HFF-Myc (cell line): ENCODE measurements around the gene MYB.

Source experiments
- DNase-seq: peaks from one replicate; pipeline ENCODE4 v3.0.0-alpha.2; 2011; ENCODE audit warnings: low read depth; ENCODE audit errors: extremely low read depth
- H3K4me3 ChIP-seq: replicated peaks from 2 replicates; pipeline ENCODE4 v1.5.1; 2011; ENCODE audit warnings: low read depth, mild to moderate bottlenecking, control low read depth, low read length
- TF ChIP-seq, protein P1 (sequence below): IDR thresholded peaks from 2 replicates; pipeline ENCODE4 v1.5.1; 2012; ENCODE audit warnings: mild to moderate bottlenecking, low read depth, low read length, control low read depth; ENCODE audit errors: missing control alignments

MYB gene

DNA sequence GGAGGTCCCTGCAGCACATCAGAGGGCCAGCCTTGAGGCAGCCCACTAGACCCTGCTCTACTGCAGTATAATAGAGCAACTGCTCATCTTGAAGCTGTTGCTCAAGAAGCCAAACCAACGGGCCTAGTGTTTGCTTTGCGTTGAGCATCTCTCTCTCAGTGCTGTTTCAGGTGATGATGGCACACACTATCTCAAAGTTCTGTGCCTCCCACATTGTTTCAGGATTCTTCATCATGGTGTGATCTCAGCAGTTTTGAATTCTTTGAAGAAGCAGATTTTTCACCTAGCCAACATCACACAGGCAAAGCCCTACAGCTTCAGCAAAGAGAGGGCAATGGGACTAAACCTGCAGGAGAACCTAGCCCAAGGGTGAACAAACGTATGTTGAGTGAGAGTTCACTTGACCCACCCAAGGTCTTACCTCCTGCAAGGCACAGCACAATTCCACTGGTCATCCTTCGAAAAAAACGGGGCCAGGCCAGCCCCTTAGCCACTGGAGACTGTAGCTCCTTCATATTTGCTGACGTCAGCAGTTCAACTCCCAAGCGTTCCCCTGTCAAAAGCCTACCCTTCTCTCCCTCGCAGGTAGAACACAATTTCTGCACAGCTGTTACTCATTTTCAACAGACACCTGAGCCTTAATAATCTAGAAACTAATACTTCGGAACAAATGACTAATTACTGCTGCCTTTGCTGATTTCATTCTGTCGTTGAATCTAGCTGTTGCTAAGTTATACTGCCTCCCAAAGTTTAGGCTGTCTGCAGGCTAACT is 15.8 kb downstream of the MYB start:
- H3K4me3 ChIP-seq: no peak overlapping the region
- TF ChIP-seq, protein P1, sequence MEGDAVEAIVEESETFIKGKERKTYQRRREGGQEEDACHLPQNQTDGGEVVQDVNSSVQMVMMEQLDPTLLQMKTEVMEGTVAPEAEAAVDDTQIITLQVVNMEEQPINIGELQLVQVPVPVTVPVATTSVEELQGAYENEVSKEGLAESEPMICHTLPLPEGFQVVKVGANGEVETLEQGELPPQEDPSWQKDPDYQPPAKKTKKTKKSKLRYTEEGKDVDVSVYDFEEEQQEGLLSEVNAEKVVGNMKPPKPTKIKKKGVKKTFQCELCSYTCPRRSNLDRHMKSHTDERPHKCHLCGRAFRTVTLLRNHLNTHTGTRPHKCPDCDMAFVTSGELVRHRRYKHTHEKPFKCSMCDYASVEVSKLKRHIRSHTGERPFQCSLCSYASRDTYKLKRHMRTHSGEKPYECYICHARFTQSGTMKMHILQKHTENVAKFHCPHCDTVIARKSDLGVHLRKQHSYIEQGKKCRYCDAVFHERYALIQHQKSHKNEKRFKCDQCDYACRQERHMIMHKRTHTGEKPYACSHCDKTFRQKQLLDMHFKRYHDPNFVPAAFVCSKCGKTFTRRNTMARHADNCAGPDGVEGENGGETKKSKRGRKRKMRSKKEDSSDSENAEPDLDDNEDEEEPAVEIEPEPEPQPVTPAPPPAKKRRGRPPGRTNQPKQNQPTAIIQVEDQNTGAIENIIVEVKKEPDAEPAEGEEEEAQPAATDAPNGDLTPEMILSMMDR: no peak
- DNase-seq: no peak

DNA sequence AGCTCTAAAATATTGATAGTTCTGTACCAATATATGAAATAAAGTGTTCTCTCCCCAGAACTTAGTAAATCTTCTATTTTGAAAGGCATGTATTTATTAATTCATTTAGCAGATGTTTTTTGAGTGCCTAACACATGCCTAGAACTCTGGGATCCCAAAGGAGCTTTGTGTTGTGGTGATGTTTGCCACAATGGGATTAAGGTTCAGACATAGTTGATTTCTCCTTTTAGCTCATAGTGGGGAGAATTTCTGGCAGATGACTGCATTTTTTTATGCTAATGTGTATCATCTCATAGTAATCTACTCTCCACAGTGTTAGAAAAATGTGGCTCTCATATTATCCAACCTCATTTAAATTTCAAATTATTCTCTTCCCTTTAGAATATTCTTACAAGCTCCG is 21.7 kb downstream of the MYB start:
- no peak overlapping the region for H3K4me3 ChIP-seq
- DNase-seq: no peak
- TF ChIP-seq, protein P1: no peak

DNA sequence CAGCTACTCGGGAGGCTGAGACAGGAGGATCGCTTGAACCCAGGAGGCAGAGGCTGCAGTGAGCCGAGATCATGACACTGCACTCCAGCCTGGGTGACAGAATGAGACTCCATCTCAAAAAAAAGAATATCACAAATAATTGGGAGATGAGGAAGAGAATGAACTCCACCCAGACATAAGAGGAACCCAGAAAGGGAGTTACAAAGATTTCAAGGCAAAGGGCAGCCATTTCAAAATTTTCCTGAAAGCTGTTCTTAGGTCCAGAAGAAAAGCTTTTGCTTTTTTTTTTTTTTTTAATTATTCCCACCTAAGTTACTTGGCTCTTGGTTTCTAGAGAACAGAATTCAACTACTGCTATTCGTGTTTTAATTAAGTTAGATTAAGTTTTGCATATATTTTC is 23.8 kb downstream of the MYB start:
- H3K4me3 ChIP-seq: no peak overlapping the region
- DNase-seq: no peak
- TF ChIP-seq, protein P1: no peak

DNA sequence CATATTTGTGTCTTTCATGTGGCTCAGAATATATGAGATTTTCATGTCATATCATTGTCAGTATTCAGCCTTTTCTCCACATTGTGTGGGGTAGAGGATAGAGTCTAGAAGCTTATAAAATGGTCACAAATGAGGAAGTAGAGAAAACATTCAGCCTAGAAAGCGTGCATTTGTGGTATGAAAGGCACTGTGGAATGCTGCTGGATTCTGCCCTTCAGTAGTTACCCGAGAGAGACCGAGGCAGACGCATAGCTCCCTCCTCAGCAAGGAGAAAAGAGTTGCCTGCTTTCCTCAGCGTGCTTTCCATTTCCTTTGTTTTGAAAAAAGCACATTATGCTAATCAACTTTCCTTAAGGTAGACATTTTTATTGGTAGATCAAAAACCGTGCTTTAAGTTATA is 28.7 kb downstream of the MYB start:
- no peak for DNase-seq
- TF ChIP-seq, protein P1: no peak

DNA sequence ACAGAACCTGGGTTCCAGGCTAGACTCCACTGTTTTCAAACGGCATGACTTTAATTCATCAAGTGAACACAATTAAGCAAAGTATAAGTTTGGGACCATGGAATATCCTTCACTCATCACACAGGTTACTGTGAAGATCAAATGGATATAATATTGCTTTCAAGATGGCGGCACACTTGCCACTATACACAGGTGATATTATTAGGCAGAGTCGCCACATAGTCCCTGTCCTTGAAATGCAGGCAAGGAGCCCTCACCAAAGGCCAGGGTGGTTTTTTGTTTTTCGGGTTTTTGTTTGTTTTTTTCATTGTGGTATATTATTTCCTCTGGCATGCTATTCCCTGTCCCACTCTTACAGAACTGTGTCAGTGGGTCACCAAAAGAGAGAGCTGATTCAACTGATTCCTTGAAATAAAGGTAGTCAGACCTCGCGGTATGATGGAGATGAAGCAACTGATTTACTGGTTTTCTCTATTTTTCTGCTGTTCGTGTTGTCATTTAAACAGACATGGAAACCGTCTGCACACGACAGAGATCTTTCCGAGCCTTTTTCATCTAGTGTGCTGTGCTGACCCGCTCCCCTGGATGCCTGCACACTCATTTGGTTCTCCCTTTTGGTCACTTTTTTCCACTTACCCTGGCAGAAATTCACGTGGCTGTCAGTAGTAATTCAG is 29.7 kb downstream of the MYB start:
- no peak for DNase-seq
- TF ChIP-seq, protein P1: no peak
- no peak overlapping the region for H3K4me3 ChIP-seq

More for the DNA sequence above, 28.7 kb downstream of the MYB start:
- H3K4me3 ChIP-seq: no peak overlapping the region

DNA sequence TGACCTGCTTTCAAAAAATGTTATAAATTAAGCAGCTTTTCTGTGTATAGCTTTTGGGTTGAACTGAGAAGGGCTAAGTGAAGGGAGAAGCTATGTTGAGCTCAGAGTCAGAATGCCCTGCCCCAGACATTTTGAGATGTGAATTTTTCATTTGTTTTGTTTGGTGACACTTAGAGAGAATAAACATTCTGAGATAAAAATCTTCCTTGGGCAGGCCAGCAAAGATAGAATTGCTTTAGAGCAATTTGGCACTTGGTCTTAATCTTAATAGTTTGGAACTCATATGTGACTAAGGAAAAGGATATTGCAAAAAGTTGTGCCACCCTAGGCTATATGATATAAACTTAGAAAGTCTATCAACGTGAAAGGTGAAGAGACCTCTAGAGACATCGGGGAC is 30.2 kb downstream of the MYB start:
- DNase-seq: no peak
- H3K4me3 ChIP-seq: no peak overlapping the region

More for the DNA sequence above, 30.2 kb downstream of the MYB start:
- TF ChIP-seq, protein P1: no peak
